ENCODE results near the gene DYRK1A. TPM values are rescaled to one million over a fixed set of nuclear protein-coding genes. Genes with fewer than 3 reads are reported as not detected.
A peak's percentile ranks its signal among the peaks of the same experiment; 100 is the strongest.

Gene DYRK1A
- total RNA-seq, 6 experiments from 2014 or later: 35.8 to 47.3 (median 42.5) TPM

GRCh38 chr21:37389456-37389855 lies 22.9 kb downstream of the DYRK1A start:
- no peak overlapping the region for H3K4me3 Mint-ChIP-seq
- H3K4me1 Mint-ChIP-seq (ENCODE audit: low read depth): peaks cover 56% of the 10 kb centered on the region
- H3K27ac Mint-ChIP-seq: peak overlapping the region; percentile 36; the same call in 1 of the 2 replicates
- no peak for DNase-seq
- no peaks in the 10 kb centered on the region for H3K9me3 Mint-ChIP-seq
- H3K36me3 Mint-ChIP-seq (ENCODE audit: low read depth): no peaks in the 10 kb centered on the region; the same call in 1 of the 2 replicates
- no peak for TF ChIP-seq CTCF (IDR thresholded peaks at IDR 0.05)
- H3K27me3 Mint-ChIP-seq (ENCODE audit: insufficient read depth): no peaks in the 10 kb centered on the region

GRCh38 chr21:37391666-37392065 lies 25.1 kb downstream of the DYRK1A start:
- peaks cover 46% of the 10 kb centered on the region for H3K4me1 Mint-ChIP-seq (ENCODE audit: low read depth)
- DNase-seq: no peak
- no peak overlapping the region for H3K4me3 Mint-ChIP-seq

GRCh38 chr21:37392441-37392840 lies 25.9 kb downstream of the DYRK1A start:
- Mint-ChIP-seq H3K4me1 (ENCODE audit: low read depth) (peaks cover 38% of the 10 kb centered on the region), H3K36me3 (ENCODE audit: low read depth) (no peaks in the 10 kb centered on the region; the same call in 1 of the 2 replicates), H3K27me3 (ENCODE audit: insufficient read depth) (no peaks in the 10 kb centered on the region), H3K4me3 (no peak overlapping the region), H3K9me3 (no peaks in the 10 kb centered on the region), H3K27ac (no peak overlapping the region)
- no peak for TF ChIP-seq CTCF (IDR thresholded peaks at IDR 0.05)
- no peak for DNase-seq

More at GRCh38 chr21:37391666-37392065, 25.1 kb downstream of the DYRK1A start:
- Mint-ChIP-seq H3K36me3 (ENCODE audit: low read depth) (no peaks in the 10 kb centered on the region; the same call in 1 of the 2 replicates), H3K9me3 (no peaks in the 10 kb centered on the region), H3K27ac (no peak overlapping the region), H3K27me3 (ENCODE audit: insufficient read depth) (no peaks in the 10 kb centered on the region)
- no peak for TF ChIP-seq CTCF (IDR thresholded peaks at IDR 0.05)

GRCh38 chr21:37393030-37393429 lies 26.5 kb downstream of the DYRK1A start:
- no peak overlapping the region; the same call in 1 of the 2 replicates for H3K27ac Mint-ChIP-seq
- peaks cover 32% of the 10 kb centered on the region for H3K4me1 Mint-ChIP-seq (ENCODE audit: low read depth)
- DNase-seq: no peak
- no peak overlapping the region for H3K4me3 Mint-ChIP-seq
- no peaks in the 10 kb centered on the region for H3K27me3 Mint-ChIP-seq (ENCODE audit: insufficient read depth)
- no peak for TF ChIP-seq CTCF (IDR thresholded peaks at IDR 0.05)
- H3K36me3 Mint-ChIP-seq (ENCODE audit: low read depth): no peaks in the 10 kb centered on the region; the same call in 1 of the 2 replicates
- no peaks in the 10 kb centered on the region for H3K9me3 Mint-ChIP-seq

GRCh38 chr21:37393786-37394185 lies 27.2 kb downstream of the DYRK1A start:
- Mint-ChIP-seq H3K36me3 (ENCODE audit: low read depth) (peaks cover 4% of the 10 kb centered on the region), H3K27me3 (ENCODE audit: insufficient read depth) (no peaks in the 10 kb centered on the region), H3K9me3 (no peaks in the 10 kb centered on the region), H3K4me3 (no peak overlapping the region), H3K27ac (no peak overlapping the region), H3K4me1 (ENCODE audit: low read depth) (peaks cover 35% of the 10 kb centered on the region)
- TF ChIP-seq CTCF (IDR thresholded peaks at IDR 0.05): no peak
- no peak for DNase-seq

GRCh38 chr21:37395961-37396360 lies 29.4 kb downstream of the DYRK1A start:
- no peak overlapping the region for H3K27ac Mint-ChIP-seq
- H3K4me1 Mint-ChIP-seq (ENCODE audit: low read depth): peaks cover 37% of the 10 kb centered on the region
- peaks cover 6% of the 10 kb centered on the region for H3K9me3 Mint-ChIP-seq
- no peaks in the 10 kb centered on the region for H3K27me3 Mint-ChIP-seq (ENCODE audit: insufficient read depth)
- DNase-seq: no peak
- H3K4me3 Mint-ChIP-seq: no peak overlapping the region
- peaks cover 17% of the 10 kb centered on the region for H3K36me3 Mint-ChIP-seq (ENCODE audit: low read depth)
- no peak for TF ChIP-seq CTCF (IDR thresholded peaks at IDR 0.05)

Measured in HFFc6 (cell line).